PC-3 (cell line): ENCODE measurements around the gene PEPD.

ENCODE experiments used
- CTCF ChIP-seq: fragments of 300-600 bp; sonication (generic); conservative IDR thresholded peaks from 2 replicates; pipeline ENCODE4 v1.5.1; 2017; ENCODE audit warnings: antibody characterized with exemption, low read depth, mild to moderate bottlenecking, low read length
- EZH2 ChIP-seq: fragments of 300-600 bp; sonication (generic); IDR thresholded peaks from one replicate; pipeline ENCODE4 v1.6.1; 2017; ENCODE audit warnings: antibody characterized with exemption, mild to moderate bottlenecking, low read length; ENCODE audit not compliant: unreplicated experiment
- EZH2phosphoT487 ChIP-seq: fragments of 300-600 bp; sonication (generic); IDR thresholded peaks from 2 replicates; pipeline ENCODE4 v1.6.1; 2018; ENCODE audit warnings: mild to moderate bottlenecking, antibody characterized with exemption, low read length, borderline replicate concordance

GRCh38 chr19:33388725-33389420, 132.7 kb downstream of the PEPD start:
- TF ChIP-seq CTCF (no peak), EZH2 (no peak), EZH2phosphoT487 (no peak)
